OCI-LY3 (cell line): ENCODE measurements around the gene GCK.

Experiments
- H2AFZ ChIP-seq: fragments of 200-600, 300-600 bp; shearing (Covaris generic); 2 replicates; pipeline ENCODE4 v1.6.0; 2014; ENCODE audit warnings: antibody characterized with exemption, low read depth, low read length
- H3K27ac ChIP-seq: fragments of 200-600, 300-600 bp; sonication (generic); 2 replicates; pipeline ENCODE4 v1.5.1; 2014; ENCODE audit warnings: mild to moderate bottlenecking, low read length, moderate library complexity, mixed read lengths
- H3K27me3 ChIP-seq: fragments of 200-600, 300-600 bp; sonication (generic); 2 replicates; pipeline ENCODE4 v1.6.1; 2014; ENCODE audit warnings: low read depth, low read length, mixed read lengths
- H3K36me3 ChIP-seq: fragments of 200-600, 300-600 bp; sonication (generic); replicated peaks from 2 replicates; pipeline ENCODE3; 2014; ENCODE audit warnings: low read depth, low read length, mixed read lengths
- H3K4me1 ChIP-seq: fragments of 300-600, 200-600 bp; sonication (generic); 2 replicates; pipeline ENCODE4 v1.6.1; 2014; ENCODE audit warnings: low read length, mixed read lengths
- H3K4me2 ChIP-seq: fragments of 200-600, 300-600 bp; sonication (generic); 2 replicates; pipeline ENCODE4 v1.6.1; 2014; ENCODE audit warnings: low read length, mixed read lengths
- H3K4me3 ChIP-seq: fragments of 300-600, 200-600 bp; sonication (generic); 2 replicates; pipeline ENCODE4 v1.5.1; 2014; ENCODE audit warnings: antibody characterized with exemption, mild to moderate bottlenecking, low read length, moderate library complexity
- H3K79me2 ChIP-seq: fragments of 300-600, 200-600 bp; shearing (Covaris generic); 2 replicates; pipeline ENCODE4 v1.6.1; 2014; ENCODE audit warnings: mild to moderate bottlenecking, low read length, mixed read lengths
- H3K9ac ChIP-seq: fragments of 300-600, 200-600 bp; shearing (Covaris generic); 2 replicates; pipeline ENCODE4 v1.6.0; 2014; ENCODE audit warnings: mild to moderate bottlenecking, low read length, moderate library complexity
- H3K9me3 ChIP-seq: fragments of 200-600, 300-600 bp; shearing (Covaris generic); 2 replicates; pipeline ENCODE4 v1.6.1; 2014; ENCODE audit warnings: low read length, mixed read lengths; ENCODE audit not compliant: insufficient read depth
- H4K20me1 ChIP-seq: fragments of 200-600, 300-600 bp; sonication (generic); 2 replicates; pipeline ENCODE4 v1.6.1; 2016; ENCODE audit warnings: low read length, mixed read lengths; ENCODE audit not compliant: insufficient read depth
- CTCF ChIP-seq: fragments of 200-600, 300-600 bp; sonication (generic); IDR thresholded peaks from 2 replicates; pipeline ENCODE4 v1.5.1; 2014; ENCODE audit warnings: antibody characterized with exemption, low read length, low read depth
- EZH2phosphoT487 ChIP-seq: fragments of 200-600 bp; shearing (Covaris generic); IDR thresholded peaks from 2 replicates; pipeline ENCODE4 v1.6.1; 2018; ENCODE audit warnings: antibody characterized with exemption, mixed run types, low read depth

GCK gene

DNA sequence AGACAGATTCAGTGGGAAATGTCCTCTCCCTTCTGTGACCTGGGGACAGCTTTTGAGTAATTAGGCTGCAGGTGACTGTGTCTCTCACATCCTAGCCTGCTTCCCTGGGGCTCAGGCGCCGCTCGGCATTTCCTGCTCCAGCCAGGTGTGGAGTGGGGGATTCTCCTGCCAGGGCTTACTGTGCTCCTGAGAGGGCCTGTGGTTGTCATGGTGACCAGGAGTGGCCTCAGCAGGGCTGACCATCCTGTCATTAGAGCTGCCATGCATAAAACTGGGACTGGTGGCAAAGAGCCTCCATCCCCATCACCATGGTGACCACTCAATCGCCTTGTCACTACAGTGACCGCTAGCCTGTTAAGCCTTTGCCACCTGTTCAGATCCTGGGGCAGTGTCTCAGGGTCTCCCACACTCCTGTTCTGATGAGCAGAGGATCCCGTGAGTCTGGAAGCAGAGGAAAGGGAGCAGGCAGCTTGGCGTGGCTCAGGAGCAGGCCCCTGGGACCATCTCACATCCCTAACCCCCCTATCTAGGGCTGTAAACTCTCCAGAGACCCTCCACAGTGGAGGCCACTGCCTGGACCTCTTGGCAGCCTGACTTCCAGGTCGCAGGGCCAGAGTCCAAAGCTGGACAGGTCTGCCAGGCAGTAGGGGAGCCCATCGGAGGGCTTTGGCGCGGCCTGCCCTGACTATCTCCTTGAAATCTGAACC is at the start of gene GCK:
Gene GCK, minus strand, starts transcription at position 154 of the 707 bp plus-strand sequence. CDS start 486 bp downstream, outside the sequence.
- no peaks in the 10 kb centered on the region; the same call in 1 of the 2 replicates for H3K27me3 ChIP-seq
- no peak within 1 kb of the TSS for H3K4me2 ChIP-seq
- H2AFZ ChIP-seq = no peak within 1 kb of the TSS
- H3K4me1 ChIP-seq = peaks cover 11% of the 10 kb centered on the region
- H4K20me1 ChIP-seq = no peaks in the 10 kb centered on the region
- H3K36me3 ChIP-seq = no peaks in the 10 kb centered on the region
- no peak within 1 kb of the TSS for H3K4me3 ChIP-seq
- H3K27ac ChIP-seq = no peak within 1 kb of the TSS
- no peak within 1 kb of the TSS for H3K9ac ChIP-seq
- TF ChIP-seq CTCF (no peak), EZH2phosphoT487 (no peak)
- no peaks in the 10 kb centered on the region for H3K79me2 ChIP-seq
- no peaks in the 10 kb centered on the region for H3K9me3 ChIP-seq

- Histone ChIP-seq H3K9me3 (no peaks in the 10 kb centered on the region), H4K20me1 (no peaks in the 10 kb centered on the region), H3K4me2 (no peak overlapping the region), H2AFZ (no peak overlapping the region), H3K27me3 (no peaks in the 10 kb centered on the region), H3K4me1 (peaks cover 4% of the 10 kb centered on the region), H3K4me3 (no peak overlapping the region), H3K27ac (no peak overlapping the region), H3K36me3 (no peaks in the 10 kb centered on the region), H3K9ac (no peak overlapping the region), H3K79me2 (no peaks in the 10 kb centered on the region)
- TF ChIP-seq EZH2phosphoT487 (no peak), CTCF (no peak)
These were observed 49.0 kb upstream of the GCK start for GRCh38 chr7:44238116-44238695.

- Histone ChIP-seq H3K27ac (no peak overlapping the region), H3K9me3 (no peaks in the 10 kb centered on the region), H3K27me3 (no peaks in the 10 kb centered on the region), H3K79me2 (no peaks in the 10 kb centered on the region), H4K20me1 (no peaks in the 10 kb centered on the region), H3K4me3 (no peak overlapping the region), H2AFZ (no peak overlapping the region), H3K4me2 (no peak overlapping the region), H3K36me3 (no peaks in the 10 kb centered on the region), H3K4me1 (peaks cover 4% of the 10 kb centered on the region), H3K9ac (no peak overlapping the region)
- no peak for TF ChIP-seq CTCF
- TF ChIP-seq EZH2phosphoT487 = no peak
These were observed 48.5 kb upstream of the GCK start for GRCh38 chr7:44237696-44238095.

DNA sequence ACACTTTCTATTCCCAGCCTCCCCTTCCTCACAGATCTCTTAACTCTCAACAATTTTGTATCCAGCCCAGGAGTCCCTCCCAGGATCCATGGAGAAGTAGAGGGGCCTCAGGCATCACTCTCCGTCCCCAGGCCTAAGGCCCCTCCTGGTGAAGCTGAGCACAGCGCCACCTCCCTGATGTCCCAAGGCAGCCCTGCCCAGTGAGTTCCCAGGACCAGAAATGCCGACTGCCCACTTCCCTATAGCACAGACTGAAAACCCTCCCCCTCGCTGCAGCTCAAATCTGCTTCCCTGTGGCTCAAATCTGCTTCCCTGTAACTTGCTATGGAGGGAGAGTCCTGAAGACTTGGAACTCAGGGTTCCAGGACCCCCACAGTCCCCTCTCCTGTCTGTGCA is 47.1 kb upstream of the GCK start:
- no peak overlapping the region for H3K9ac ChIP-seq
- no peaks in the 10 kb centered on the region for H3K27me3 ChIP-seq
- H4K20me1 ChIP-seq = no peaks in the 10 kb centered on the region
- no peak overlapping the region for H3K27ac ChIP-seq
- peaks cover 4% of the 10 kb centered on the region for H3K4me1 ChIP-seq
- H2AFZ ChIP-seq = no peak overlapping the region
- no peak for TF ChIP-seq EZH2phosphoT487
- TF ChIP-seq CTCF = 0 out of 2 replicates have a peak, but pooled peaks have one; percentile 6
- H3K4me3 ChIP-seq = no peak overlapping the region
- H3K79me2 ChIP-seq = no peaks in the 10 kb centered on the region
- no peaks in the 10 kb centered on the region for H3K36me3 ChIP-seq
- no peaks in the 10 kb centered on the region for H3K9me3 ChIP-seq
- no peak overlapping the region for H3K4me2 ChIP-seq
